Measurements from ENCODE around the gene NKTR. TPM values are rescaled to one million over a fixed set of nuclear protein-coding genes. Genes with fewer than 3 reads are reported as not detected.
"Not testable (repeated sequence)": the region's sequence is repeated elsewhere in the genome, so short reads cannot be mapped to it uniquely, and the experiment has no call there.

The NKTR gene
- total RNA-seq, 1 donor from 2014 or later, result 80.9 TPM

GRCh38 chr3:42581709-42582473 is 18.6 kb upstream of the NKTR start, which contains the start of gene SEC22C:
Gene SEC22C (minus strand): TSS chr3:42581967. CDS start chr3:42569046, 12,921 bp downstream.
- no peaks in the 10 kb centered on the region for H3K27me3 Mint-ChIP-seq
- H3K4me1 Mint-ChIP-seq, result peaks cover 52% of the 10 kb centered on the region
- H3K36me3 Mint-ChIP-seq (ENCODE audit: low read depth), result peaks cover 22% of the 10 kb centered on the region
- DNase-seq, result peak; percentile 98
- intact Hi-C loops (cut with micrococcal nuclease), result loop anchor here (1.0 to 5.0 kb wide), 6 partner anchors 8 to 1040 kb away; partner anchors contain the start of genes ANO10, NKTR and SS18L2
- H3K27ac Mint-ChIP-seq, result peak within 1 kb of the TSS; percentile 93
- H3K9me3 Mint-ChIP-seq, result no peaks in the 10 kb centered on the region
- H3K4me3 Mint-ChIP-seq, result peak within 1 kb of the TSS; percentile 93

DNA sequence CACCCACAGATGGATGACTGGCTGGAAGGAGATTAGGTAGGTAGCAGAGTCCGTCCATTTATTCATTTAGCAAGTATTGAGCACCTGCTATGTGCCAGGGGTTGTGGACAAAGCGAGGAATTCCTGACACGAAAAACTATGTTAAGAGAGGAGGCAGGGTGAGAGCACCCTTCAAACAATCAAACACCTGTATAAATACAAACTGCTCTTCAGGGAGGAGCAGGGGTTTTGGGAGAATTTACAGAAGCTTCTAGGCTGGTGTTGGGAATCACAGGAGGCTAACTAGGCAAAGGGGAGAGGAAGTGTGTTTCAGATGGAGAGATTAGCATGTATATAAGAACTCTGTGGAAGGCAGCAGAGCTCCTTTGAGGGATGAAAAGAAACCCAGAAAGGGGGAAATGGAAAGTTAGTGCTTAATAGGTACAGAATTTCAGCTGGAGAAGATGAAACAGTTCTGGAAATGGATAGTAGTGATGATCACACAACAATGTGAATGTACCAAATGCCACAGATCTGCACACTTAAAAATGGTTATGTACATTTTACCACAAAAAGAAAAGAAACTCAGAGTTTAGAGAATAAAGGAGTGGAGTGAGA is 17.9 kb upstream of the NKTR start:
- peaks cover 48% of the 10 kb centered on the region for H3K4me1 Mint-ChIP-seq
- H3K27ac Mint-ChIP-seq, result peak overlapping the region; percentile 93
- no peak for DNase-seq
- intact Hi-C loops (cut with micrococcal nuclease), result loop anchor here (1.0 to 5.0 kb wide), 6 partner anchors 8 to 1040 kb away; partner anchors contain the start of genes ANO10, NKTR and SS18L2
- peaks cover 17% of the 10 kb centered on the region for H3K36me3 Mint-ChIP-seq (ENCODE audit: low read depth)
- no peaks in the 10 kb centered on the region for H3K27me3 Mint-ChIP-seq
- peak overlapping the region; percentile 93 for H3K4me3 Mint-ChIP-seq
- H3K9me3 Mint-ChIP-seq, result no peaks in the 10 kb centered on the region

- Mint-ChIP-seq H3K4me1 (peaks cover 41% of the 10 kb centered on the region), H3K36me3 (ENCODE audit: low read depth) (peaks cover 18% of the 10 kb centered on the region), H3K27ac (no peak overlapping the region), H3K4me3 (no peak overlapping the region), H3K9me3 (no peaks in the 10 kb centered on the region), H3K27me3 (no peaks in the 10 kb centered on the region)
- no peak for DNase-seq
- intact Hi-C loops (cut with micrococcal nuclease), result no loop called here
Measured at GRCh38 chr3:42588625-42589024, 11.9 kb upstream of the NKTR start.

GRCh38 chr3:42589382-42590109 is 10.9 kb upstream of the NKTR start:
- Mint-ChIP-seq H3K9me3 (no peaks in the 10 kb centered on the region), H3K27me3 (no peaks in the 10 kb centered on the region), H3K4me1 (peaks cover 50% of the 10 kb centered on the region), H3K4me3 (peak overlapping the region; percentile 88), H3K27ac (peak overlapping the region; percentile 96), H3K36me3 (ENCODE audit: low read depth) (peaks cover 27% of the 10 kb centered on the region)
- peak; percentile 64 for DNase-seq
- intact Hi-C loops (cut with micrococcal nuclease), result loop anchor here (1.0 to 10.0 kb wide), 3 partner anchors 7 to 695 kb away; partner anchors contain the start of genes NKTR and SNRK

GRCh38 chr3:42590989-42591756 is 9.3 kb upstream of the NKTR start:
- no peaks in the 10 kb centered on the region for H3K9me3 Mint-ChIP-seq
- peaks cover 47% of the 10 kb centered on the region for H3K4me1 Mint-ChIP-seq
- H3K27me3 Mint-ChIP-seq, result no peaks in the 10 kb centered on the region
- peaks cover 29% of the 10 kb centered on the region for H3K36me3 Mint-ChIP-seq (ENCODE audit: low read depth)
- intact Hi-C loops (cut with micrococcal nuclease), result loop anchor here (1.0 to 10.0 kb wide), 3 partner anchors 9 to 694 kb away; partner anchors contain the start of genes NKTR and SNRK
- peak; percentile 66 for DNase-seq
- peak overlapping the region; percentile 96 for H3K27ac Mint-ChIP-seq
- peak overlapping the region; percentile 88 for H3K4me3 Mint-ChIP-seq

- intact Hi-C loops (cut with micrococcal nuclease), result loop anchor here (10.0 kb wide), 1 partner anchor 693 kb away; the partner anchor contains the start of gene SNRK
- H3K4me1 Mint-ChIP-seq, result peaks cover 42% of the 10 kb centered on the region
- H3K9me3 Mint-ChIP-seq, result no peaks in the 10 kb centered on the region
- peaks cover 29% of the 10 kb centered on the region for H3K36me3 Mint-ChIP-seq (ENCODE audit: low read depth)
- no peaks in the 10 kb centered on the region for H3K27me3 Mint-ChIP-seq
- peak overlapping the region; percentile 78 for H3K27ac Mint-ChIP-seq
- DNase-seq, result no peak
- peak overlapping the region; percentile 88 for H3K4me3 Mint-ChIP-seq
Measured at GRCh38 chr3:42591811-42592210, 8.7 kb upstream of the NKTR start.

GRCh38 chr3:42593635-42594034 is 6.9 kb upstream of the NKTR start:
- intact Hi-C loops (cut with micrococcal nuclease), result loop anchor here (10.0 kb wide), 1 partner anchor 691 kb away; the partner anchor contains the start of gene SNRK
- Mint-ChIP-seq H3K4me1 (peaks cover 42% of the 10 kb centered on the region), H3K27me3 (no peaks in the 10 kb centered on the region), H3K27ac (no peak overlapping the region), H3K4me3 (no peak overlapping the region), H3K36me3 (ENCODE audit: low read depth) (peaks cover 36% of the 10 kb centered on the region), H3K9me3 (no peaks in the 10 kb centered on the region)
- DNase-seq, result no peak

DNA sequence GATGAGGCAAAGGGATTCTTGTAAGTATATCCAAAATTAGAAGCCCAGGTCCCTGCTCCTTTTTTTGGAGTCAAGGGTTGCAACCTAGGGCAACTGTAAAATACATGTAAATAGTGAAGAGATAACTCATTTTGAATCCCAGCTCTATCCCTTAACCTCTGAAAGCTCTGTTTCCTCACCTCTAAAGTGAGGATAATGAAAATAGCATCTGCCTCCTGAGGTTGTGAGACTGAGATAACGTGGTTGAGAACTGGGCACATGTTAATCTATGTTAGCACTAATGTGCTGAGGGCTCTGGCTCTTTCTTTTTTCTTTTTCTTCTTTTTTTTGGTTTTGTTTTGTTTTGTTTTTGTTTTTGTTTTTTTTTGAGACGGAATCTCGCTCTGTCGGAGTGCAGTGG is 4.8 kb upstream of the NKTR start:
- H3K36me3 Mint-ChIP-seq (ENCODE audit: low read depth), result peaks cover 35% of the 10 kb centered on the region
- H3K27ac Mint-ChIP-seq, result no peak overlapping the region
- H3K4me3 Mint-ChIP-seq, result no peak overlapping the region
- intact Hi-C loops (cut with micrococcal nuclease), result loop anchor here (10.0 kb wide), 1 partner anchor 689 kb away; the partner anchor contains the start of gene SNRK
- H3K27me3 Mint-ChIP-seq, result no peaks in the 10 kb centered on the region
- H3K9me3 Mint-ChIP-seq, result no peaks in the 10 kb centered on the region
- no peak for DNase-seq
- H3K4me1 Mint-ChIP-seq, result peaks cover 40% of the 10 kb centered on the region

- DNase-seq, H3K9me3 Mint-ChIP-seq, H3K27ac Mint-ChIP-seq, H3K27me3 Mint-ChIP-seq, H3K4me3 Mint-ChIP-seq: not testable (repeated sequence)
- Mint-ChIP-seq H3K4me1 (peaks cover 37% of the 10 kb centered on the region), H3K36me3 (ENCODE audit: low read depth) (peaks cover 30% of the 10 kb centered on the region)
- intact Hi-C loops (cut with micrococcal nuclease), result loop anchor here (10.0 kb wide), 1 partner anchor 688 kb away; the partner anchor contains the start of gene SNRK
Measured at GRCh38 chr3:42597098-42597497, 3.4 kb upstream of the NKTR start.

DNA sequence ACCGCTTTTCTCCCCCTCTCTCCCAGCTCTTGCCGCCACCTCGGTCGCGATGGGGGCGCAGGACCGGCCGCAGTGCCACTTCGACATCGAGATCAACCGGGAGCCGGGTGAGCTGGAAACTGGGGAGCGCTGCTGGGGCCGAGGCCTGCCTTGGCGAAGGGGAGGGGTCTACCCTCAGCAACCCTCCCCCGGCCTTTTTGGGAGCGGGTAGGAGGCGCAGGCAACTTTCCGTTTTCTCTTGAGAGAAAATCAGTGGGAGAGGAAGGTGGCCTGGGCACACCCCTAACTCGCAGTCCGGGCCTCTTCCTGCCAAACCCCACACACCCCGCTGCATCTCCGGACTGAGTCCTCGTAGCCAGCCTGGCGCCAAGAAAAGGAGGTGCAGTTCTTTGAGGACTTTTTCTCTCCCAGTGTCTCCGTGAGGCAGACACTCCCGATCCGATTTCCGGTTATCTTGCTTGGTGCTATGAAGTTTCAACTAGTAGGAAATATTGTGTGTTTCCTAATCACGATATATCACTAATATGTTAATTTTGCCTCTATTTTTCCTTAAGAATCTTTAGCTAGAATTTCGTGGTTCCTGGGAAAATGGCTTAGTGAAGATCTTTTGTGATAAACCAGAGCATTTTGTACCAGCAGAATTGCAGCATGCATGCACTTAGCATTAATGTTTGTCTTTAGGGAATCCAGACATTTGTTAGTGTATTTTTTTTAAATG is 631 bp downstream of the NKTR start:
- Mint-ChIP-seq H3K36me3 (ENCODE audit: low read depth) (peaks cover 30% of the 10 kb centered on the region), H3K4me3 (peak overlapping the region; percentile 94), H3K9me3 (no peaks in the 10 kb centered on the region), H3K4me1 (peaks cover 33% of the 10 kb centered on the region), H3K27me3 (no peaks in the 10 kb centered on the region), H3K27ac (peak overlapping the region; percentile 98)
- intact Hi-C loops (cut with micrococcal nuclease), result loop anchor here (1.0 to 5.0 kb wide), 6 partner anchors 11 to 203 kb away; partner anchors contain the start of genes HIGD1A, SS18L2 and VIPR1
- DNase-seq, result peak; percentile 89

DNA sequence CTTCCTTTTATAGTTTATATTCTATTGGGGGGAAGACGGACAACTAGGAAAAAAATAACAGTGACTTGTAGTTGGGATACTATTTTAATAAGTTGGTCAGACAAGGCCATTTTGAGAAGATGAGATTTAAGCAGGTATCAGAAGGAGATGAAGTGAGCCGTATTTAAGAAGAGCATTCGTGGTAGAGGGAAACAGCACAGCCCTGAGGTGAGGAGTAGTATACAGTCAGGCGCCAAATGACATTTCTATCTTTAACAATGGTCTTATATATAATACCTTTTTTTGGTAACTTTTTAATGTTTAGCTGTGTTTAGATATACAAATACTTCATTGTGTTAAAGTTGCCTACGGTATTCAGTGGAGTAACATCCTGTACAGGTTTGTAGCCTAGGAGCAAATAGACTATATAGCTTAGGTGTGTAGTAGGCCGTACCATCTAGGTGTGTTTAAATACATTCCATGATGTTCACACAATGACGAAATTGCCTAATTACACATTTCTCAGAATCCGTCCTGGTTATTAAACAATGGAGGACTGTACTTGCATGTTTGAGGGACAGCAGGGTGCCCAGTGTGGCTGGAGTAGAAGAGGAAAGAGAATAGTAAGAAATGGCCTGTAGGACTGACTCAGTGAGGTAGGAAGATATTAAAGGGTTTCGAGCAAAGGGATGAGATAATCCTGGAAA is 1.6 kb downstream of the NKTR start:
- no peaks in the 10 kb centered on the region for H3K27me3 Mint-ChIP-seq
- no peaks in the 10 kb centered on the region for H3K9me3 Mint-ChIP-seq
- H3K36me3 Mint-ChIP-seq (ENCODE audit: low read depth), result peaks cover 33% of the 10 kb centered on the region
- peak; percentile 60 for DNase-seq
- H3K4me1 Mint-ChIP-seq, result peaks cover 33% of the 10 kb centered on the region
- H3K27ac Mint-ChIP-seq, result peak overlapping the region; percentile 98
- intact Hi-C loops (cut with micrococcal nuclease), result loop anchor here (2.0 to 5.0 kb wide), 2 partner anchors 45 to 100 kb away; partner anchors contain the start of gene VIPR1
- peak overlapping the region; percentile 94 for H3K4me3 Mint-ChIP-seq

DNA sequence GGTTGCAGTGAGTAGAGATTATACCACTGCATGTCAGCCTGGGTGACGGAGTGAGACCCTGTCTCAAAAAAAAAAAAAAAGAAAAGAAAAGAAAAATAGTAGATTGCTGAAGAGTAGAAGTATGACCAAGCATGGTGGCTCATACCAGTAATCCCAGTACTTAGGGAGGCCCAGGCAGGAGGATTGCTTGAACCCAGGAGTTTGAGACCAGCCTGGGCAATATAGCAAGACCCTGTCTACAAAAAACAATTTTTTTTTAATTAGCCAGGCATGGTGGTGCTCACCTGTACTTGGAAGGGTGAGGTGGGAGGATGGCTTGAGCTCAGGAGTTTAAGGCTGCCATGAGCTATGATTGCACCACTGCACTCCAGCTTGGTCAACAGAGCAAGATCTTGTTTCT is 2.5 kb downstream of the NKTR start:
- Mint-ChIP-seq H3K4me3 (no peak overlapping the region), H3K27ac (no peak overlapping the region), H3K27me3 (no peaks in the 10 kb centered on the region), H3K36me3 (ENCODE audit: low read depth) (peaks cover 35% of the 10 kb centered on the region), H3K9me3 (no peaks in the 10 kb centered on the region), H3K4me1 (peaks cover 36% of the 10 kb centered on the region)
- DNase-seq, result no peak
- intact Hi-C loops (cut with micrococcal nuclease), result loop anchor here (5.0 kb wide), 1 partner anchor 101 kb away; the partner anchor contains the start of gene VIPR1
